ENCODE measurements around the gene TCP1.
"Not testable (repeated sequence)": the region's sequence is repeated elsewhere in the genome, so short reads cannot be mapped to it uniquely, and the experiment has no call there.

TCP1 gene

DNA sequence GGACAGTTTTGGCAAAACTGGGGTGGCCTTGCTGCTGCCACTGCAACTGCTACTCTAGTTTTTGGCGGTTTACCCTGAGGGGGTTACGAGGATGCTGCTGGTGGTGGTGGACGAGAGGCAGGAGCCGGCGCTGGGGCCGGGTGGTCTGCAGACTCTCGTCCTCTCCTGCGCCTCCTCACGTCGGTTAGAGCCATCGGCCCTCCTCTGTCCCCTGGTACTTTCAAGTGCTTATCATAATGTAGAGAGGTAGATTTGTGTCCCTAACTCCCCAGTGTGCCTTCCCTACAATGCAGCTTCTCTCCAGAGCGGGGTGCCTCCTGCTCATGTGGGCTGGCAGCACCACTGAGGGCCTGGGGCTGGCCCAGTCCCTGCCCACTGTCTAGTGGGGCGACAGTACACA lies 36.6 kb upstream of the TCP1 start:
- H3K9me3 ChIP-seq: no peaks in the 10 kb centered on the region
- H3K36me3 ChIP-seq (replicated peaks): no peaks in the 10 kb centered on the region
- in situ Hi-C loops (cut with MboI; ENCODE audit: low sequenced_read_pairs): no loop called here
- DNase-seq (ENCODE audit: low spot score in 2 of 2): no peak
- peaks cover 3% of the 10 kb centered on the region; the same call in 1 of the 2 replicates for H3K4me1 ChIP-seq
- no peak overlapping the region for H3K4me3 ChIP-seq
- no peaks in the 10 kb centered on the region for H3K27me3 ChIP-seq (ENCODE audit: low read depth)

DNA sequence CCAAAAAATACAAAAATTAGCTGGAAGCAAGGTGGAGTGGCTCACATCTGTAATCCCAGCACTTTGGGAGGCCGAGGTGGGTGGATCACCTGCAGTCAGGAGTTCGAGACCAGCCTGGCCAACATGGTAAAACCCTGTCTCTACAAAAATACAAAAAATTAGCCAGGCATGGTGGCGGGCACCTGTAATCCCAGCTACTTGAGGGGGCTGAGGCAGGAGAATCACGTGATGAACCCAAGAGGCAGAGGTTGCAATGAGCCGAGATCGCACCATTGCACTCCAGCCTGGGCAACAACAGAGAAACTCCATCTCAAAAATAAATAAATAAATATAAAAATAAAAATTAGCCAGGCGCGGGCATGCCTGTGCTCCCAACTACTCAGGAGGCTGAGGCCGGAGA lies 35.3 kb upstream of the TCP1 start:
- in situ Hi-C loops (cut with MboI; ENCODE audit: low sequenced_read_pairs); H3K9me3 ChIP-seq; H3K4me1 ChIP-seq; DNase-seq (ENCODE audit: low spot score in 2 of 2); H3K36me3 ChIP-seq (replicated peaks); H3K27me3 ChIP-seq (ENCODE audit: low read depth); H3K4me3 ChIP-seq: not testable (repeated sequence)

DNA sequence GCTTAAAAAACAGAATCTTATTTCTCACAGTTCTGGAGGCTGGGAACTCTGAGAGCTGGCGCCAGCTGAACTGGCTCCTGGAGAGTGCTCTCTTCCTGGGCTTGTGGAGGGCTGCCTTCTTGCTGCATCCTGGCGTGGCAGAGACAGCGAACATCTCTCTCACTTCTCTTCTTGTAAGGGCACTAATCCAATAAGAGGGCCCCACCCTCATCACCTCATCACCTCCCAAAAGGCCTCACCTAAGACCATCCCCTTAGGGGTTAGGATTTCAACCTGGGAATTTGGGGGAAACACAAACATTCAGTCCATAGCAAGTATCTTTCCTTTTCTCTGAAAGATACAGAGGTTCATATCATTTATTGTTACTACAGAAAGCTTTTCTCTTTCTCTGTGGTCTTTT lies 34.6 kb upstream of the TCP1 start:
- no peaks in the 10 kb centered on the region for H3K4me1 ChIP-seq
- in situ Hi-C loops (cut with MboI; ENCODE audit: low sequenced_read_pairs): no loop called here
- no peaks in the 10 kb centered on the region for H3K9me3 ChIP-seq
- H3K36me3 ChIP-seq (replicated peaks): no peaks in the 10 kb centered on the region
- DNase-seq (ENCODE audit: low spot score in 2 of 2): no peak
- H3K27me3 ChIP-seq (ENCODE audit: low read depth): no peaks in the 10 kb centered on the region
- no peak overlapping the region for H3K4me3 ChIP-seq

DNA sequence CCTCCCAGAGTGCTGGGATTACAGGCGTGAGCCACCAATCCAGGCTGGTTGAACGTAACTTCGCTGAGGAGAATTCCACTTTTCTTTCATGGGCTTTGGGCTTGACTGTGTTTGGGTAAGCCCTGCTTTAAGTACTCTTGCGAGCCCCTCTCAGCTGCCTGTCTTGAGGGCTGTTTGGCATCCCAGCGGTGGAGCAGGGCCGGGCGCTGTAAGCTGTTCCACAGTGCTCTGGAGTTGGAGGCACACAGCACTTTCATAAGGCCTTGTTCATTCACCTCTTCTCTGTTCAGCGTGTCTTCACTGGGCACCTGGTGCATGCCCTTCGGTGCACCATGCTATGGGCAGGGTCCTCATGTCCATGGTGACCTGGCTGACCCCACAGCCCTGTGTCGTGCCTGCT lies 32.3 kb upstream of the TCP1 start:
- no peaks in the 10 kb centered on the region for H3K36me3 ChIP-seq (replicated peaks)
- H3K4me1 ChIP-seq: no peaks in the 10 kb centered on the region
- H3K4me3 ChIP-seq: no peak overlapping the region
- no peak for DNase-seq (ENCODE audit: low spot score in 2 of 2)
- in situ Hi-C loops (cut with MboI; ENCODE audit: low sequenced_read_pairs): no loop called here
- no peaks in the 10 kb centered on the region for H3K9me3 ChIP-seq
- no peaks in the 10 kb centered on the region for H3K27me3 ChIP-seq (ENCODE audit: low read depth)

DNA sequence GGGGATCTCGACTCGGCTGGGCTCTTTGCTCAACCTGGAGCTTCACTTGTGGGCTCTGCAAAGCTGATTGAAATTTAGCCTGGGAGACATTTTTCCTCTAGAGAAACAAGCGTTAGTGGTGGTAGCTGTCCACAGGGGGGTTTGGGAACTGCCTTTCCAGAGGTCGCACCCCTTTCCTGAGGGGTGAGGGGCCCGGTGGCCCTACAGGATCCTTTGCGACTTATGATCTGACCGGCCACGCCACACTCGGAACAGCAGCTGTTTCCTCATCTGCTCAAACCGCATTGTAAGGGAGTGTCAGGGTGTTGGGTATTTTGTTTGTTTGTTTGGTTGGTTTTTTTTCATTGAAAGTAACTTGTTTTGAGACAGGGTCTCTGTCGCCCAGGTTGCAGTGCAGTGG lies 31.7 kb upstream of the TCP1 start:
- in situ Hi-C loops (cut with MboI; ENCODE audit: low sequenced_read_pairs): no loop called here

DNA sequence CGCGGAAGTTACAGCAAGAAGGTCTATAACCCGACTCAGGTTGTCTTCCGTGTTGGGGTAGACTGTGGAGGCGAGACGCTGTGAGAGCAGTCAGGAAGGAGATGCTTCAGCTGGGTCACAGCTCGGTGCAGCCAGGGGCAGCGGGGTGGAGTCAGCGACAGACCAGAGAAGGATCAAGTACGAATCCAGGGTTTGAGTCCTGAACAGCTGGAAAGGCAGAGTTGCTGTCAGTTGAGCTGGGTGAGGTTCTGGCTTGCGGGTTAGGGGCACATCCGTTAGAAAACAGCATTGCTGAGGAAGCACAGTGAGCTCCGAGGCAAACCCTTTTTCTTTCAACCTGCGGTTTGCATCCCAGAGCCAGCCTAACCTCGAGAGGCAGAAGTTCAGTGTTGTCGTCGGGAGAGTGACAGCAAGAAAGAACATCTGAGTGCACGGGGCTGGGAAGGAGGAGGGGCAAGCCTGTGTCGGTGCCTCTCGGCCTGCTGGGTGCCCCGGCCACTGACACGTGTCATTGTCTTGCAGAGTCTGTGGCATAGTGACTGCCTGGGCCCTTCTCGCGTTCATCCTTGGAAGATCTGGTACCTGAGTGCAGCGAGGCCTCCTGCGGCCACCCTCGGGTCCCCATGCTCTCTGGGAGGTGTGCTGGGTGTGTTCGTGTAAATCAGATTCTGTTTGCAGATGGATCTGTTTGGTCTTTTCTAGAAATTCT lies 30.7 kb upstream of the TCP1 start:
- Histone ChIP-seq H3K36me3 (replicated peaks) (no peaks in the 10 kb centered on the region), H3K4me3 (no peak overlapping the region), H3K9me3 (no peaks in the 10 kb centered on the region), H3K27me3 (ENCODE audit: low read depth) (no peaks in the 10 kb centered on the region), H3K4me1 (no peaks in the 10 kb centered on the region)
- DNase-seq (ENCODE audit: low spot score in 2 of 2): no peak
- in situ Hi-C loops (cut with MboI; ENCODE audit: low sequenced_read_pairs): no loop called here

More for the DNA sequence above, 31.7 kb upstream of the TCP1 start:
- Histone ChIP-seq H3K4me3 (no peak overlapping the region), H3K9me3 (no peaks in the 10 kb centered on the region), H3K36me3 (replicated peaks) (no peaks in the 10 kb centered on the region), H3K4me1 (no peaks in the 10 kb centered on the region), H3K27me3 (ENCODE audit: low read depth) (no peaks in the 10 kb centered on the region)
- DNase-seq (ENCODE audit: low spot score in 2 of 2): no peak

DNA sequence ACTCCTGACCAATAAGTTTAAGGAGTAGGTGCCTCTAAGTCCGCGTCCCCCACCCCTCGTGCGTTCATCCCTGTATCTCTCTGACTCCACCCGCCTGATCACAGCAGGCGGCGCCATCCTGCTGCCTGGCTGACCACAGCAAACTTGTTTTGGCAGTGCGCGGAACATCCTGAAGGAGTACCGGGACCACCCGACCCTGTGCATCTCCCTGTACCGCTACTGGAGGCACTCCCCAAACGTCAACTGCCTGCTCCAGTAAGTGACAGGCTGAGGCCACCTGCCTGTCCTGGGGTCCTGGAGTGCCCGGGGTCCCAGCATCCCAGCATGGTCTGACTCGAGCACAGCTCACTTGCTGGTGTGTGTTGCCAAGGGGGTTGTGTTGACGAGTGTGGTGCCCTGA lies 29.7 kb upstream of the TCP1 start:
- DNase-seq (ENCODE audit: low spot score in 2 of 2): no peak
- no peak overlapping the region for H3K4me3 ChIP-seq
- no peaks in the 10 kb centered on the region for H3K27me3 ChIP-seq (ENCODE audit: low read depth)
- no peaks in the 10 kb centered on the region for H3K9me3 ChIP-seq
- in situ Hi-C loops (cut with MboI; ENCODE audit: low sequenced_read_pairs): no loop called here
- H3K36me3 ChIP-seq (replicated peaks): no peaks in the 10 kb centered on the region
- H3K4me1 ChIP-seq: no peaks in the 10 kb centered on the region

DNA sequence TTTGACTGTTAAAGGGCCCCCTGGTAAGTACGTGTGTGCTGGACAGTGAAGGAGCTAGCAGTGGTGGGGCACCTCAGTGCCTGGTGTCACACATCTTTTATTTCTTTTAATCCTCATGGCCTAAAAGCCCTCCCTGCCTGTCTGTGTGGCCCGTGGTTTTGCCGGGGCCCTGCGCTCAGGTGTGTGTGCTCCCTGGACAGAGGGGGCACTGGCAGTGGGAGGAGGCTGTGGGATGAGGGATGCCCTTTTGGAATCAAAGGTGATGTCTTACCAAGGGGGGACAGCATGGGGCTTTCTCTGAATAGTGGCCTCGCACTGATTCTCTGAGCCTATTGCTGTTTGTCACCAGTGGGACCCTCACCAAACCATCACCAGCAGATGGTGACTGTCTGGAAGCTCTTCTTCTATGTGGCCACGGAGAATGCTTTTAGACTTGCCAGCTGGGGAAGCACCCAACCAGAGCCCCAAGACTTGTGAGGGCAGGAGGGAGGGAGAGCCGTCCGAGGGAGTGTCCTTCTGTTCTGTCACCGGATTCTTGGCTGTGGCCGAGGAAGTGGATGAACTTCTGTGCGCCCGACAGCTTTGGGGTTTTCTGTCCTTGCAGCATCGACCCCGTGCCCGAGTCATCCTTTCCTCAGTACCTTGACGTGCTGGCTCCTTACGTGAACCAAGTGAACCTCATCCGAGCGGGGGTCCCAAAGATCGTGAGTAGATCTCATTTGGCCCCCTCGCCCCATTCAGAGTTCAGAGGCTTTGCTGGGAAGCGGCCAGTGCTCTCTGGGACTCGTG lies 28.7 kb upstream of the TCP1 start:
- H3K36me3 ChIP-seq (replicated peaks): no peaks in the 10 kb centered on the region
- no peaks in the 10 kb centered on the region for H3K27me3 ChIP-seq (ENCODE audit: low read depth)
- no peaks in the 10 kb centered on the region for H3K4me1 ChIP-seq
- in situ Hi-C loops (cut with MboI; ENCODE audit: low sequenced_read_pairs): no loop called here
- DNase-seq (ENCODE audit: low spot score in 2 of 2): no peak
- H3K4me3 ChIP-seq: no peak overlapping the region
- no peaks in the 10 kb centered on the region for H3K9me3 ChIP-seq

DNA sequence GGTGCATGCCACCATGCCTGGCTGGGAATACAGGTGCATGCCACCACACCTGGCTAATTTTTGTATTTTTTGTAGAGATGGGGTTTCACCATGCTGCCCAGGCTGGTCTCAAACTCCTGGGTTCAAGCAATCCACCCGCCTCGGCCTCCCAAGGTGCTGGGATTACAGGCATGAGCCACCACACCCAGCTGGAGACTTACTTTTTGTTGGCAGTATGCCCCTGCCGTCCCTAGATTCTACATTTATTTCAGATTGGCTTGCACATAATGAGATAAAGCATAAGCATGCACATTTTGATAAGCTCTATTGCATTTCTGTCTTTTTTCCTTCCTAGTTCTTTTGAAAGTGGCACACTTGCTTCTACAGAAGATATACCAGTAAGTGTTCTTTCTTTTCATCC lies 27.4 kb upstream of the TCP1 start:
- H3K9me3 ChIP-seq; H3K4me3 ChIP-seq; in situ Hi-C loops (cut with MboI; ENCODE audit: low sequenced_read_pairs); DNase-seq (ENCODE audit: low spot score in 2 of 2); H3K27me3 ChIP-seq (ENCODE audit: low read depth); H3K4me1 ChIP-seq; H3K36me3 ChIP-seq (replicated peaks): not testable (repeated sequence)

DNA sequence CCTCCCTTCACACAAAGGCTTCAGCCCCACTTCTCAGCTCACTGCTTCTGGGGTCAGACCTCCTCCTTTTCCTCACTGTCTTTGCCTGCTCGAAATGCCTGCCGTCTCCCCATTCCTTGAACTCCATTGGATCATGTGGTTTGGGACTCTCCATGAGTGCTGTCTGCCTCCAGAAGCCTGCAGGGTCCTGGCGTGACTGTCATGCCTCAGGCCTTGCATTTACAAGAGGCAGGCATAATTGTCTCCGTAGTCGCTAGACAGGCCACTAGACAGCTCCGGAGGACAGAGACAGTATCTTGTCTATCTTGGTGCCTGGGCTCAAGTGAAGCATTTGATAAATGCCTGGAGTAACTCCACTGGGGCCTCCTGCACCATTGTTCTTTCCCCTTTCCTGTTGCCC lies 26.0 kb upstream of the TCP1 start:
- Histone ChIP-seq H3K36me3 (replicated peaks) (no peaks in the 10 kb centered on the region), H3K27me3 (ENCODE audit: low read depth) (no peaks in the 10 kb centered on the region), H3K4me3 (no peak overlapping the region), H3K4me1 (no peaks in the 10 kb centered on the region), H3K9me3 (no peaks in the 10 kb centered on the region)
- in situ Hi-C loops (cut with MboI; ENCODE audit: low sequenced_read_pairs): no loop called here
- no peak for DNase-seq (ENCODE audit: low spot score in 2 of 2)

DNA sequence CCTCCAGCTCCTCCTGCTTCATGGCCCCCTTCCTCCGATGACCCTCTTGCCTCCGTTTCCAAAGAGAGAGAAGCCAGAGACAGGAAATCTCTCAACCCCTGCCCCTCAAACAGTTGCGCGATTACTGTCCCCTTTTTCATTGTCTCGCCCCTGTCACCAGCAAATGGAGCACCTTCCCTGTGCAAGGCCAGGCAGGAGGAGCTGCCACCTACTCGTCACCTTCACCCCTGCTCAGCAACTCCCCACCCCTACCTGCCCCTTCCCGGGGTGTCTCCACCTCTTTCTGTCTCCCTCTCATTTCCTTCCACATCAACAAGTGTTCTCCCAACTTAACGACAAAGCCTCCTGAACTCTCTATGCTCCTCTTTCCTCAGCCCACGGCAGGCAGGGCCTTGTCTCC lies 24.4 kb upstream of the TCP1 start:
- Histone ChIP-seq H3K36me3 (replicated peaks) (no peaks in the 10 kb centered on the region), H3K9me3 (no peaks in the 10 kb centered on the region), H3K27me3 (ENCODE audit: low read depth) (no peaks in the 10 kb centered on the region), H3K4me1 (no peaks in the 10 kb centered on the region), H3K4me3 (no peak overlapping the region)
- in situ Hi-C loops (cut with MboI; ENCODE audit: low sequenced_read_pairs): no loop called here
- no peak for DNase-seq (ENCODE audit: low spot score in 2 of 2)

DNA sequence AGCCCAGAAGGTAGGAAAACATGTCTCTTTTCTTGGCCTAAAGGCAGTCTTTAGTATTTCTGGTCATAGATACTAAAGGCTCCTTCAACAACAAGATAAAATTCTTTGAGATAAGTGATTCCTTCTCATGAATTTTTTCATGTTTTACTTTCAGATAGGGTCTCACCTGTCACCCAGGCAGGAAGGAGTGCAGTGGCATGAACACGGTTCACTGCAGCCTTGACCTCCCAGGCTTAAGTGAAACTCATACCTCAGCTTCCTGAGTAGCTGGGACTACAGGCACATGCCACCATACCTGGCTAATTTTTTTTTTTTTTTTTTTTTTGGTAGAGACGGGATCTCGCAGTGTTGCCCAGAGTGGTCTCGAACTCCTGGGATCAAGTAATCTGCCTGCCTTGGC lies 19.7 kb upstream of the TCP1 start:
- no peaks in the 10 kb centered on the region for H3K36me3 ChIP-seq (replicated peaks)
- in situ Hi-C loops (cut with MboI; ENCODE audit: low sequenced_read_pairs): no loop called here
- DNase-seq (ENCODE audit: low spot score in 2 of 2): no peak
- H3K9me3 ChIP-seq: no peaks in the 10 kb centered on the region
- no peak overlapping the region for H3K4me3 ChIP-seq
- H3K4me1 ChIP-seq: no peaks in the 10 kb centered on the region
- no peaks in the 10 kb centered on the region for H3K27me3 ChIP-seq (ENCODE audit: low read depth)

DNA sequence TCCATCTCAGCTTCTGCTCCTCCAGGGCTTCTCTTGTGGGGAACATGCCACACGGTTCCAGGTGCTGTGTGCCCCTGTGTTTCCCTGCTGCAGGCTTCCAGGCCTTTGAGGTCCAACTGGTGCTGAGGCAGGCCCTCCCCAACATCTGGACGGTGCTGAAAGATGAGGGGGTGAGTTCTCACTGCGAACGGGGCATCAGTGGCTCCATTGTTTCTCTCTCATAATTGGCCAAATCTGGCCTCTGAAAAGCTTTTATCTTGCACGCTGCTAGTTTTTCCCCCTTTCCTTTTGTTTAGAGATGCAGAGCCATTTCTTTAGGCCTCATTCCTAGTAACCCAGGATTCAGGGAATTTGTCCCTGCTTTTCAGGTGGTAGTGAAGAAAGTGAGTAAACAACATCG lies 19.2 kb upstream of the TCP1 start:
- no peaks in the 10 kb centered on the region for H3K27me3 ChIP-seq (ENCODE audit: low read depth)
- no peak overlapping the region for H3K4me3 ChIP-seq
- no peak for DNase-seq (ENCODE audit: low spot score in 2 of 2)
- no peaks in the 10 kb centered on the region for H3K36me3 ChIP-seq (replicated peaks)
- in situ Hi-C loops (cut with MboI; ENCODE audit: low sequenced_read_pairs): no loop called here
- no peaks in the 10 kb centered on the region for H3K4me1 ChIP-seq
- H3K9me3 ChIP-seq: no peaks in the 10 kb centered on the region

DNA sequence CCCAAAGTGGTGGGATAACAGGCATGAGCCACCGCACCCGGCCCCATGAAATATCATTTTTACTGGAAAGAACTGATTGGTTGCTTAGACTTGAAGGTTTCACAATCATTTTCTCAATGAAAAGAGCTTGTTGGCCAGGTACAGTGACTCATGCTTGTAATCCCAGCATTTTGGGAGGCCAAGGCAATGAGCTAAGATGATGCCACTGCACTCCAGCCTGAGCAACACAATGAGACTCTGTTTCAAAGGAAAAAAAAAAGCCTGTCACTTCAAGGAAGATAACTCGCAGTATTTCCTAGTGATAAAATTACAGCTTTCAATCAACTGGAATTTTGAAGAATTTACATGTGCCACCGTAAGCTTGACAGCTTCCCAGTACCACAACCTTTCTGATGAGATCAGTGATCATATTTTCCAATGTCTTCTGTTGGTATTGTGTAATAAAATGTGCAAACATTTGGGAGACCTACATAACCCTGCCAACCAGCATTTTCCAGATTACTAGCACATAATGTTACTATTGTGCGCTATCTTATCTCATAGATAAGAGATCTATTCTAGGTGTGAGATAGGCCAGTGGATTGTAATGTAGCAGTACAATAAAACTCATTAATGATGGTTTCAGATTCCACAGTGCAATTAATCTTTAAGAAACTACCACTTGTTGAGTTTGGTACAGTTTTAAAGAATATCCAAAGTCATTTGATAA lies 17.9 kb upstream of the TCP1 start:
- H3K9me3 ChIP-seq: no peaks in the 10 kb centered on the region
- peaks cover 3% of the 10 kb centered on the region for H3K4me1 ChIP-seq

More for the DNA sequence above, 17.9 kb upstream of the TCP1 start:
- in situ Hi-C loops (cut with MboI; ENCODE audit: low sequenced_read_pairs): no loop called here
- H3K27me3 ChIP-seq (ENCODE audit: low read depth): no peaks in the 10 kb centered on the region
- H3K4me3 ChIP-seq: no peak overlapping the region
- no peak for DNase-seq (ENCODE audit: low spot score in 2 of 2)
- H3K36me3 ChIP-seq (replicated peaks): no peaks in the 10 kb centered on the region
